Astrocyte (in vitro differentiated cells and primary cell): ENCODE results near the gene AGAP9. TPM values are rescaled to one million over a fixed set of nuclear protein-coding genes. Genes with fewer than 3 reads are reported as not detected.

Source experiments
- DNase-seq: peaks from one replicate; pipeline ENCODE4 v3.0.0-alpha.2; 2010; ENCODE audit warnings: low read depth
- FAIRE-seq: peaks from 2 replicates; lab custom pipeline; 2011; peaks lifted over from hg19 to GRCh38; lab: Jason Lieb, UNC
- H2AFZ ChIP-seq: 2 replicates; pipeline ENCODE4 v1.6.0; 2012; ENCODE audit warnings: low read depth, low read length, inconsistent platforms
- H3K27ac ChIP-seq: 2 replicates; pipeline ENCODE4 v1.5.1; 2011; ENCODE audit warnings: low read depth, low read length, inconsistent platforms
- H3K27me3 ChIP-seq: 2 replicates; pipeline ENCODE4 v1.6.0; 2011; ENCODE audit warnings: low read length, inconsistent platforms; ENCODE audit not compliant: insufficient read depth
- H3K36me3 ChIP-seq: 2 replicates; pipeline ENCODE4 v1.5.1; 2011; ENCODE audit warnings: low read length, inconsistent platforms; ENCODE audit not compliant: insufficient read depth
- H3K4me1 ChIP-seq: 2 replicates; pipeline ENCODE4 v1.5.1; 2011; ENCODE audit warnings: low read length, inconsistent platforms; ENCODE audit not compliant: insufficient read depth
- H3K4me2 ChIP-seq: 2 replicates; pipeline ENCODE4 v1.6.0; 2012; ENCODE audit warnings: low read length, inconsistent platforms
- H3K4me3 ChIP-seq: 2 replicates; pipeline ENCODE4 v1.5.1; 2011; ENCODE audit warnings: low read depth, mild to moderate bottlenecking, low read length, inconsistent platforms; ENCODE audit not compliant: insufficient read depth
- H3K79me2 ChIP-seq: 2 replicates; pipeline ENCODE4 v1.6.0; 2012; ENCODE audit warnings: mild to moderate bottlenecking, low read length, inconsistent platforms; ENCODE audit not compliant: insufficient read depth
- H3K9ac ChIP-seq: 2 replicates; pipeline ENCODE4 v1.6.0; 2012; ENCODE audit warnings: mild to moderate bottlenecking, low read length, inconsistent platforms
- H3K9me3 ChIP-seq: 2 replicates; pipeline ENCODE4 v1.5.1; 2012; ENCODE audit warnings: low read depth, mild to moderate bottlenecking, low read length, inconsistent platforms; ENCODE audit not compliant: insufficient read depth
- H4K20me1 ChIP-seq: 2 replicates; pipeline ENCODE4 v1.6.0; 2012; ENCODE audit warnings: low read length, inconsistent platforms; ENCODE audit not compliant: insufficient read depth
- H3K27ac Mint-ChIP-seq: one replicate; pipeline ENCODE4 v1.8.0; 2021; ENCODE audit warnings: mild to moderate bottlenecking, mixed read lengths; ENCODE audit not compliant: unreplicated experiment
- H3K27me3 Mint-ChIP-seq: one replicate; pipeline ENCODE4 v1.8.0; 2021; ENCODE audit warnings: low read depth, mixed read lengths; ENCODE audit not compliant: unreplicated experiment
- H3K36me3 Mint-ChIP-seq: one replicate; pipeline ENCODE4 v1.8.0; 2021; ENCODE audit warnings: low read depth, mixed read lengths; ENCODE audit not compliant: unreplicated experiment
- H3K4me1 Mint-ChIP-seq: one replicate; pipeline ENCODE4 v1.8.0; 2021; ENCODE audit warnings: low read depth, mixed read lengths; ENCODE audit not compliant: unreplicated experiment
- H3K4me3 Mint-ChIP-seq: one replicate; pipeline ENCODE4 v1.8.0; 2021; ENCODE audit warnings: mild to moderate bottlenecking, moderate library complexity, mixed read lengths; ENCODE audit not compliant: unreplicated experiment
- H3K9me3 Mint-ChIP-seq: one replicate; pipeline ENCODE4 v1.8.0; 2021; ENCODE audit warnings: mild to moderate bottlenecking, mixed read lengths; ENCODE audit not compliant: unreplicated experiment
- CTCF ChIP-seq: IDR thresholded peaks from 2 replicates; pipeline ENCODE4 v1.5.1; 2011; ENCODE audit warnings: low read depth, mild to moderate bottlenecking, inconsistent platforms, low read length, moderate library complexity; ENCODE audit not compliant: insufficient read depth
- EZH2 ChIP-seq: IDR thresholded peaks from 2 replicates; pipeline ENCODE4 v1.6.1; 2012; ENCODE audit warnings: mild to moderate bottlenecking, low read length, inconsistent platforms; ENCODE audit not compliant: insufficient read depth
- total RNA-seq: library from RNA; stranded (reverse); gene quantifications from 2 replicates; pipeline ENCODE4 v1.2.1, GENCODE V29; 2021

The AGAP9 gene
- total RNA-seq, 1 donor from 2014 or later: 7.0 TPM

GRCh38 chr10:47458466-47459154 lies 64.8 kb downstream of the AGAP9 start:
- H3K27me3 Mint-ChIP-seq: peaks cover 12% of the 10 kb centered on the region
- DNase-seq: peak; percentile 85
- H3K4me3 Mint-ChIP-seq: no peak overlapping the region
- H3K4me1 ChIP-seq: peaks cover 12% of the 10 kb centered on the region
- FAIRE-seq: no peak
- H3K27ac ChIP-seq: peak overlapping the region; percentile 31
- H2AFZ ChIP-seq: no peak overlapping the region
- TF ChIP-seq EZH2 (no peak), CTCF (no peak)
- peaks cover 17% of the 10 kb centered on the region for H3K4me1 Mint-ChIP-seq
- H3K9ac ChIP-seq: no peak overlapping the region
- H3K4me3 ChIP-seq: no peak overlapping the region
- H3K9me3 Mint-ChIP-seq: no peaks in the 10 kb centered on the region
- peak overlapping the region; percentile 59 for H3K4me2 ChIP-seq
- H3K36me3 ChIP-seq: no peaks in the 10 kb centered on the region
- no peaks in the 10 kb centered on the region for H3K27me3 ChIP-seq
- H4K20me1 ChIP-seq: no peaks in the 10 kb centered on the region
- no peaks in the 10 kb centered on the region for H3K9me3 ChIP-seq
- H3K27ac Mint-ChIP-seq: peak overlapping the region; percentile 92
- no peaks in the 10 kb centered on the region for H3K79me2 ChIP-seq
- H3K36me3 Mint-ChIP-seq: no peaks in the 10 kb centered on the region

GRCh38 chr10:47457826-47458225 lies 65.6 kb downstream of the AGAP9 start:
- H3K4me3 Mint-ChIP-seq: no peak overlapping the region
- Histone ChIP-seq H3K4me2 (no peak overlapping the region), H3K36me3 (no peaks in the 10 kb centered on the region), H3K79me2 (no peaks in the 10 kb centered on the region), H3K4me1 (peaks cover 12% of the 10 kb centered on the region), H3K9ac (no peak overlapping the region), H3K27me3 (no peaks in the 10 kb centered on the region), H3K27ac (no peak overlapping the region), H4K20me1 (no peaks in the 10 kb centered on the region), H3K9me3 (no peaks in the 10 kb centered on the region), H2AFZ (no peak overlapping the region), H3K4me3 (no peak overlapping the region)
- H3K36me3 Mint-ChIP-seq: no peaks in the 10 kb centered on the region
- no peak for FAIRE-seq
- H3K27me3 Mint-ChIP-seq: peaks cover 15% of the 10 kb centered on the region
- H3K27ac Mint-ChIP-seq: peak overlapping the region; percentile 92
- DNase-seq: no peak
- no peaks in the 10 kb centered on the region for H3K9me3 Mint-ChIP-seq
- no peak for TF ChIP-seq EZH2
- no peak for TF ChIP-seq CTCF
- H3K4me1 Mint-ChIP-seq: peaks cover 17% of the 10 kb centered on the region

GRCh38 chr10:47457528-47457820 lies 66.0 kb downstream of the AGAP9 start:
- no peak for DNase-seq
- H3K4me1 Mint-ChIP-seq: peaks cover 19% of the 10 kb centered on the region
- Histone ChIP-seq H3K4me1 (peaks cover 12% of the 10 kb centered on the region), H3K79me2 (no peaks in the 10 kb centered on the region), H4K20me1 (no peaks in the 10 kb centered on the region), H3K9ac (no peak overlapping the region), H3K4me3 (no peak overlapping the region), H3K27ac (no peak overlapping the region), H3K9me3 (no peaks in the 10 kb centered on the region), H3K27me3 (no peaks in the 10 kb centered on the region), H2AFZ (no peak overlapping the region), H3K36me3 (no peaks in the 10 kb centered on the region), H3K4me2 (no peak overlapping the region)
- FAIRE-seq: no peak
- H3K36me3 Mint-ChIP-seq: no peaks in the 10 kb centered on the region
- H3K9me3 Mint-ChIP-seq: no peaks in the 10 kb centered on the region
- H3K4me3 Mint-ChIP-seq: no peak overlapping the region
- no peak overlapping the region for H3K27ac Mint-ChIP-seq
- H3K27me3 Mint-ChIP-seq: peaks cover 17% of the 10 kb centered on the region
- no peak for TF ChIP-seq CTCF
- no peak for TF ChIP-seq EZH2
